ENCODE measurements around the gene NDC1.
"Not testable (repeated sequence)": the region's sequence is repeated elsewhere in the genome, so short reads cannot be mapped to it uniquely, and the experiment has no call there.

NDC1 gene

GRCh38 chr1:53763911-53764310 is 74.2 kb downstream of the NDC1 start:
- no peak for DNase-seq (ENCODE audit: low spot score)

- no peak for DNase-seq (ENCODE audit: low spot score)
These were observed 74.6 kb downstream of the NDC1 start for GRCh38 chr1:53763461-53763860.

- not testable (repeated sequence) for DNase-seq (ENCODE audit: low spot score)
These were observed 77.6 kb downstream of the NDC1 start for GRCh38 chr1:53760497-53760896.

GRCh38 chr1:53755874-53756273 is 82.2 kb downstream of the NDC1 start:
- DNase-seq (ENCODE audit: low spot score), result no peak

GRCh38 chr1:53754484-53755312 is 83.4 kb downstream of the NDC1 start:
- peak; percentile 16 for DNase-seq (ENCODE audit: low spot score)

GRCh38 chr1:53752281-53752680 is 85.8 kb downstream of the NDC1 start:
- DNase-seq (ENCODE audit: low spot score), result no peak

- DNase-seq (ENCODE audit: low spot score), result no peak
These were observed 90.3 kb downstream of the NDC1 start for GRCh38 chr1:53747841-53748240.

GRCh38 chr1:53740621-53741105 is 97.4 kb downstream of the NDC1 start:
- DNase-seq (ENCODE audit: low spot score), result no peak

- DNase-seq (ENCODE audit: low spot score), result no peak
These were observed 98.9 kb downstream of the NDC1 start, which contains the start of gene GLIS1 for GRCh38 chr1:53739109-53739681. Gene GLIS1, minus strand, starts transcription at chr1:53739164. Its CDS starts 1,100 bp downstream, at chr1:53738064.

GRCh38 chr1:53738205-53739108 is 99.6 kb downstream of the NDC1 start:
- no peak for DNase-seq (ENCODE audit: low spot score)

- no peak for DNase-seq (ENCODE audit: low spot score)
These were observed 100.4 kb downstream of the NDC1 start for GRCh38 chr1:53737648-53738204.

GRCh38 chr1:53736290-53736689 is 101.8 kb downstream of the NDC1 start:
- no peak for DNase-seq (ENCODE audit: low spot score)

GRCh38 chr1:53735681-53736080 is 102.4 kb downstream of the NDC1 start:
- no peak for DNase-seq (ENCODE audit: low spot score)

- no peak for DNase-seq (ENCODE audit: low spot score)
These were observed 102.8 kb downstream of the NDC1 start for GRCh38 chr1:53735261-53735660.

- no peak for DNase-seq (ENCODE audit: low spot score)
These were observed 103.4 kb downstream of the NDC1 start for GRCh38 chr1:53734650-53735211.

GRCh38 chr1:53733975-53734649 is 104.0 kb downstream of the NDC1 start:
- no peak for DNase-seq (ENCODE audit: low spot score)

GRCh38 chr1:53733447-53733931 is 104.6 kb downstream of the NDC1 start:
- DNase-seq (ENCODE audit: low spot score), result no peak

- DNase-seq (ENCODE audit: low spot score), result no peak
These were observed 105.2 kb downstream of the NDC1 start for GRCh38 chr1:53732912-53733317.

GRCh38 chr1:53732409-53732808 is 105.7 kb downstream of the NDC1 start:
- DNase-seq (ENCODE audit: low spot score), result no peak

- no peak for DNase-seq (ENCODE audit: low spot score)
These were observed 106.3 kb downstream of the NDC1 start for GRCh38 chr1:53731779-53732305.

All from hematopoietic multipotent progenitor cell treated with erythropoietin and hydrocortisone succinate and interleukin-3 and kit ligand, for 17 days (in vitro differentiated cells).